ENCODE results near the gene ABCF2.

- no peak for TF ChIP-seq CTCF (IDR thresholded peaks at IDR 0.05; ENCODE audit: low read depth, low read length, missing input control)
- TF ChIP-seq TAF1 (conservative IDR thresholded peaks at IDR 0.05), result no peak
- TF ChIP-seq SP1 (IDR thresholded peaks at IDR 0.05), result no peak
- no peak for TF ChIP-seq REST (IDR thresholded peaks at IDR 0.05)
- no peak for TF ChIP-seq GABPA (IDR thresholded peaks at IDR 0.05 in 1 of 2, conservative IDR thresholded peaks at IDR 0.05 in 1 of 2)
- TF ChIP-seq RAD21 (IDR thresholded peaks at IDR 0.05), result no peak
- TF ChIP-seq HNF4A (conservative IDR thresholded peaks at IDR 0.05), result no peak
- TF ChIP-seq FOXA2 (IDR thresholded peaks at IDR 0.05), result no peak
- TF ChIP-seq MAX (IDR thresholded peaks at IDR 0.05), result no peak
- TF ChIP-seq NR2F2 (IDR thresholded peaks at IDR 0.05), result no peak
- no peak for TF ChIP-seq JUND (IDR thresholded peaks at IDR 0.05)
- no peak for TF ChIP-seq YY1 (IDR thresholded peaks at IDR 0.05)
Observed at GRCh38 chr7:151178831-151179230, 48.2 kb downstream of the ABCF2 start.
